HG02759 (cell line): ENCODE measurements around the gene NARS2.
"Not testable (repeated sequence)": the region's sequence is repeated elsewhere in the genome, so short reads cannot be mapped to it uniquely, and the experiment has no call there.

ENCODE experiments used
- ATAC-seq: cut with Tn5 transposase; IDR thresholded peaks from one replicate; pipeline ENCODE4 v1.9.1; 2021; ENCODE audit warnings: mild to moderate bottlenecking, moderate library complexity; ENCODE audit not compliant: unreplicated experiment

NARS2 gene

DNA sequence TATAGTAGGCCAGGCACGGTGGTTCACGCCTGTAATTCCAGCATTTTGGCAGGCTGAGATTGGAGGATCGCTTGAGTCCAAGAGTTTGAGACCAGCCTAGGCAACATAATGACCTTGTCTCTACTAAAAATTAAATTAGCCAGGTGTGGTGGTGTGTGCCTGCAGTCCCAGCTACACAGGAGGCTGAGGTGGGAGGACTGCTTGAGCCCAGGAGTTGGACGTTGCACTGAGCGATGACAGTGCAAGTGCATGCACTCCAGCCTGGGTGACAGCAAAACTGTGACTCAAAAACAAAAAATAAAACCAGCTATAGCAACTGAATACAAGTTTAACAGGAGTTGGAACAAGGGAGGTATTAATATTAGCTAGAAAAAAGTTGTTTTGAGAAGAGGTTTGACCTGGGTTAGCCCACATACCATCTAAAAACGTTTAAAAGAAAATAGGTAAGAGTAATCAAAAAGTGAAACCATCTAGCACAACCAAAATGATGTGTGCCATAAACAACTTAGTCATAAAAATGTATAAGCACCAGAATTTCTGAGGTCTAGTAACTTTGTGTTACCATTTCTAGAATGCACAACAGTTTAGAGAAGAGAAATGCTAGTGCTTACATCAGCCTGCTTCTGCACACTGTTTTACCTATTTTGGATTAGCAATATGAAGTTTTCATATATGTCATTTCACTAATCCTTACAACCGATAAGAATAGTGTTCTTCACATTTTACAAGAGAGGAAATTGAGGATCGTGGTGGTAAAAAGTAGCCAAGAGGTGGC, 26.5 kb downstream of the NARS2 start:
- ATAC-seq: no peak

- ATAC-seq: no peak
Observed at GRCh38 chr11:78542007-78542406, 32.7 kb downstream of the NARS2 start.

GRCh38 chr11:78541537-78541936, 33.1 kb downstream of the NARS2 start:
- ATAC-seq: no peak

DNA sequence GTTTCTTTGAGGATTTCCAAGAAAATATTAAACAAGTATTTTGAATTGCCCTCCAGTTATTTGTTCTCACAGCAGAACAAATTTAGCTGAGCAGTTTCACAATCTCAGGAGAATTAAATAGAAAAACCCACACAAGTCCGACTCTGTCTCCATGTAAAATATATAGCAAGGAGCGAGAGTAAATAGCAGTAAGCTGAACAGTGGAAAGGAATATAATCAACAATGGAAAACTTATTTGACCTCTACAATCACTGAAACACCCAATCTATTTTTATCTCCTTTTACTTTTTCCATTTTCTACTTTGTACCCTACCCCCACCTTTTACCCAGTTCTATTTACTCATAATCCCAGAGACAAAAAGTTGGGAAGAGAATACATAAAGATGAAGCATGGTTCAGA, 34.4 kb downstream of the NARS2 start:
- ATAC-seq: no peak

GRCh38 chr11:78539506-78539905, 35.2 kb downstream of the NARS2 start:
- no peak for ATAC-seq

DNA sequence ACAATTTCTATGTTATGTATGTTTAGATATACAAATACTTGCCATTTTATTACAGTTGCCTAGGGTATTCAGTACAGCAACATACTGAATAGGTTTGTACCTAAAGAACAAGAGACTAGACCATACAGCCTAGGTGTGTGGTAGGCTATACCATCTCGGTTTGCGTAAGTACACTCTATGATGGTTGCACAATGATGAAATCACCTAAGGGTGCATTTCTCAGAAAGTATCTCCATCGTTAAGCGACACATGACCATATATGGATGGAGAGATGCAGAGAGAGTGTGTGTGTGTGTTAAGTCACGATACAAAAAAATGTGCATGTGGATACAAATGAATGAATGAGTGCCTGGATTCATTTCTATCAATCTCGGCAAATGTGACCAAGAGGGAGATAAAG, 37.7 kb downstream of the NARS2 start:
- no peak for ATAC-seq

- no peak for ATAC-seq
Observed at GRCh38 chr11:78535920-78536319, 38.7 kb downstream of the NARS2 start.

GRCh38 chr11:78535027-78535426, 39.6 kb downstream of the NARS2 start:
- no peak for ATAC-seq

DNA sequence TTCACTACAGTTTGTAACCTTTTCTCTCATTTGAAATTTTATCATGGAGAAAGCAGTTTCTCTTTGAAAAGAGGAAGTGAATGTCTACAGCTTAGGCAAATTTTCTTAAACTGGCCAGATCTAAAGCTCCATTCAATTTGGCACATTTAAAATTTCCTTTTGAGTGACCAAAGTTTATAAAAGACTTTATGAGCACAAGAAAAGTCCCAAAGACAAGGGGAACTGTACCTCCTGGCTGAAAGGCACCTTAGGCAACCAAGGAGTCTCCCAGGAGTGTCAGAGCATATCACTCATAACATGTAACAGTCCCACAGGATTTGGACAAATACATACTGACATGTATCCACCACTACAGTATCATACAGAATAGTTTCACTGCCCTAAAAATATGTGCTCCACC, 41.3 kb downstream of the NARS2 start:
- ATAC-seq: peak; percentile 77

GRCh38 chr11:78532991-78533390, 41.7 kb downstream of the NARS2 start:
- ATAC-seq: peak; percentile 57

DNA sequence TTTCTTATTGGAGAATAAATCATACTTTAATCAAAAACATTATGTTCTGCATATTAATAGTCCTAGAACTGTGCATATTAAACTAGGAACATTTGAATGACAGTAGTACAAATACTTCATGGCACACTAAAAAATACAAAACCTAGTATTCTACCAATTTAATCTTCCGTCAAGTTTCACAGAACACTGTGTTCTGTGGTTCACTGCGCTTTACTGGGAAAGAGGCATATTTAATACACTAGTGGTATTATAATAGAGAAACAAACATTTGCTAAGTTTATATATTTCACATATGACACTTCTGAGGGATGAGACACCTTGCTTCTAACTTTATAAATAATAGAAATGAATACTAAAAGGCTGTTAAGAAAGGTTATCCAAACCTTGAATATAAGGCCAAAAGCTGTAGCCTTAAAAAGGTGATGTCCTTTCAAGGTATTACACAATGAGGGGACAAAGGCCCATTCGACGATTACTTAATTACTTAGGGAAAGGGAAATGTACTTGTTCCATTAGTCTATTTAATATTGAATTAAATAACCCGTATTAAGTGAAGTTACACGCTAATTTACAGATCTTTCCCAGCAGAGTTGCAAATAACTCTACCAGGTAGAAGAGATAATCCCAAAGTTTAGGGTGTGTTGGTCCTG, 48.0 kb downstream of the NARS2 start:
- no peak for ATAC-seq

- no peak for ATAC-seq
Observed at GRCh38 chr11:78525720-78526119, 48.9 kb downstream of the NARS2 start.

DNA sequence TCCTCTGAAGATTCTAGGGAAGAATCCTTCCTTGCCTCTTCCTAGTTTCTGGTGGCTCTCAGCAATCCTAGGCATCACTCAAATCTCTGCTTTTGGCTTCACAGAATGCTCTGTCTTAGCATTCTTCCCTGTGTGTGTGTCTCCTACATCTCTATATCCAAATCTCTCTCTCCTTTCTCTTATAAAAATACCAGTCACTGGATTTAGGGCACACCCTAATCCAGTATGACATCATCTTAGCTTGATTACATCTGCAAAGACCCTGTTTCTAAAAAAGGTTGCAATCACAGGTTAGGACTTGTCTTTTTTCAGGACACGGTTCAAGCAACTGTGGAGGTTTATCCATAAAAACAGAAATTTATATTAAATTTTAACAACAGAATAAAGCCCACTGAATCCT, 54.4 kb downstream of the NARS2 start:
- no peak for ATAC-seq

DNA sequence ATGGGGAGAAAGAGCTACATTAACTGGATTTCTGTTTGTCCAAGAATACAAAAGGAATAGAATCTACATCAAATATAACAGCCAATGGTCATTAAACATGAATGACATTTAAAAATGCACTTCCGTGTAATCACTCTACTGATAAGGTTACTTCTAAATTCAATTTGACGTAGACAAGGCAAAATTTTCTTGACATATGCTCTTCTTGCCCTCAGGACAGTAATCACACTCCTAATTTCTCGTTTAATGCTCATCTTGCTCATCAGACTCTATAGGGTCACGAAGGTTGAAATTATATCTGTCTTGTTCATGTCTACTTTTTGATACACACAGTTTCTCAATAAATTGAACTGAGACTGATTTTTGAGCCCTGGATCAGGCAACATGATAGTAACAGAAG, 58.4 kb downstream of the NARS2 start:
- no peak for ATAC-seq

- no peak for ATAC-seq
Observed at GRCh38 chr11:78514922-78515502, 59.7 kb downstream of the NARS2 start.

- ATAC-seq: not testable (repeated sequence)
Observed at GRCh38 chr11:78513085-78513484, 61.6 kb downstream of the NARS2 start.

DNA sequence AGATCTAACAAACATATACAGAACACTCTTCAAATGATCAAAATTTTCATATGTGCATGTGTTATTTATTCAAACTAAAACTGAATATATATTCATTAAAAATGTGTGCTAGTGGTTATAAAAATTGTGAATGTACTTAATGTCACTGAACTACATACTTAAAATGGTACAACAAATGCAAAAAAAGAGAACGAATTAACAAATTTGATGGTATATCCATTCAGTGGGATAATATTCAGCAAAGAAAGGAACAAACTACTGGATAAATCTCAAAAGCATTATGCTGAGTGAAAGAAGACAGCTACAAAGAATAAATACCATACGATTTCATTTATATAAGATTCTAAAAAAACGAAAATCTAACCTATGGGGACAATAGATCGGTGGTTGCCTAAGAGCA, 64.1 kb downstream of the NARS2 start:
- no peak for ATAC-seq

GRCh38 chr11:78510025-78510596, 64.6 kb downstream of the NARS2 start:
- ATAC-seq: no peak

DNA sequence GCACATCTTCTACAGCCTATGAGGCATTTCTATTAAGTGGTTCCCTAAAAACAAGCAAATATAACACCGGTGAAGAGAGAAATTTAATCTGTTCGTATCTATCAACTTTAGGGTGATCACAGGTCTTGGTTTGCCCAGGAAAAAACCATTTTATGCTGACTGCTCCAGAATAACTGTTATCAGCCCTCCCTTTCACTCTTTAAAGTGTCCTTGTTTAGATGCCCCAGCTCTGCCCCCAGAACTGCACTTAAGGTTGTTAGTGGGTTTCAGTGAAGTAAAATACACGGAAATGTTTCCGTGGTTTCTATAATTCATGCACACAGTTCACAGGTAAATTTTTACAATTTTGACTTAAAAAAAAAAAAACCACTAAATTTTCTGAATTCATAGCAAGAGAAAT, 70.0 kb downstream of the NARS2 start:
- ATAC-seq: no peak

DNA sequence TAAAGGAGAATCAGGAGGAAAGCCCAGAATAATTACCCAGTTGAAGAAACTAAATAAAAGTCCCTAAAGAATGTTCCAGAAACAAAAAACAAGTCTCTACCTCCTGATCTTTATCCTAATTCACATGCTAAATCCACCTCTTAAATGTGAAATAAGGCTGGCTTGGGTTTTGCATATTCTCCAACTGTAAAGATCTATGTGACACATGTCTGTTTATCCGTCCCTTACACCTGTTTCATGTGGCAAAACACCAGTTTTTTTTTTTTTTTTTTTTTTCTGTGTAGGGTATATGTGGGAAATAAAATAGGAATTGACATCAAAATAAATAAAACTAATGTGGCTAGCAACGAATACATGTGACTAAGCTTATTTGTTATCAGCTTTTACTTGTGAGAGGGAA, 70.5 kb downstream of the NARS2 start:
- ATAC-seq: no peak

- no peak for ATAC-seq
Observed at GRCh38 chr11:78499971-78500370, 74.7 kb downstream of the NARS2 start.

DNA sequence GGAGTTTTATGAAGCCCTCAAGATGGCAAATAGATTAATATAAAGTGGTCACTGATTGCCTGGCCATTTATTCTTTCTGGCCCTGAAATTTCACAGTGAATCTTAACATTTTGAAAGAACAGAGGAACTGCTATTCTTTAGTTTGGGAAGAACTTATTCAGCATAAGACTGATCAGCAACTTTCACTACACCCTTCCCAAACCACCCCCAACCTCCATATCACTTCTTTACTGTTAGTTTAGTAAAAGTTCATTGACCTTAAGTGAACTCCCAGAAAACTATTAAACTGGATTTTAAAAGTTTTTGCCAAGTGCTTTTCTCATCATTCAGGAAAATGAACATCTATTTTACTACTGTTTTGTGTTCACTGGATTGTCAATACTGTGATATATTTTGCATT, 77.4 kb downstream of the NARS2 start:
- ATAC-seq: no peak
